Activated CD8-positive, alpha-beta T cell treated with anti-CD3 and anti-CD28 coated beads for 36 hours (primary cell): Measurements from ENCODE around the gene STN1. TPM values are rescaled to one million over a fixed set of nuclear protein-coding genes. Genes with fewer than 3 reads are reported as not detected.

Experiments used
- ATAC-seq: fragments of 200-7000 bp; cut with Tn5 transposase; one replicate; pipeline ENCODE4 v1.10.0; 2021; ENCODE audit warnings: mild to moderate bottlenecking, moderate library complexity
- CTCF ChIA-PET: fragments of 350-600 bp; sonication (Branson Sonifier 250); formaldehyde crosslinking; loops from one replicate; lab custom pipeline; 2021; ENCODE audit warnings: antibody characterized with exemption; lab: Charles Lee
- POLR2A ChIA-PET: fragments of 350-600 bp; sonication (Branson Sonifier 250); formaldehyde crosslinking; loops from one replicate; lab custom pipeline; 2021; ENCODE audit warnings: antibody characterized with exemption; lab: Charles Lee
- DNase-seq: peaks from one replicate; pipeline ENCODE4 v3.0.0-alpha.2; 2020
- H3K27ac Mint-ChIP-seq: one replicate; pipeline ENCODE4 v1.8.0; 2021; ENCODE audit warnings: mild to moderate bottlenecking, mixed read lengths
- H3K27me3 Mint-ChIP-seq: one replicate; pipeline ENCODE4 v1.8.0; 2021; ENCODE audit warnings: mixed read lengths
- H3K36me3 Mint-ChIP-seq: one replicate; pipeline ENCODE4 v1.8.0; 2021; ENCODE audit warnings: low read depth, mixed read lengths
- H3K4me1 Mint-ChIP-seq: one replicate; pipeline ENCODE4 v1.8.0; 2021; ENCODE audit warnings: low read depth, mixed read lengths
- H3K4me3 Mint-ChIP-seq: one replicate; pipeline ENCODE4 v1.8.0; 2021; ENCODE audit warnings: mild to moderate bottlenecking, moderate library complexity, mixed read lengths
- H3K9me3 Mint-ChIP-seq: one replicate; pipeline ENCODE4 v1.8.0; 2021; ENCODE audit warnings: mixed read lengths
- CTCF ChIP-seq: fragments of 200-600 bp; IDR thresholded peaks from one replicate; pipeline ENCODE4 v1.8.0; 2022; ENCODE audit warnings: antibody characterized with exemption, mild to moderate bottlenecking
- intact Hi-C: fragments of 100-400 bp; cut with micrococcal nuclease; formaldehyde crosslinking; loops from one replicate; pipeline ENCODE4 v1.10.0; 2022
- total RNA-seq, 2 experiments: library from RNA; stranded (reverse); gene quantifications; one replicate each; pipeline ENCODE4 v1.2.3, GENCODE V29; 2021

STN1 gene
- total RNA-seq, 2 experiments from 2014 or later = 32.1 to 32.4 TPM

DNA sequence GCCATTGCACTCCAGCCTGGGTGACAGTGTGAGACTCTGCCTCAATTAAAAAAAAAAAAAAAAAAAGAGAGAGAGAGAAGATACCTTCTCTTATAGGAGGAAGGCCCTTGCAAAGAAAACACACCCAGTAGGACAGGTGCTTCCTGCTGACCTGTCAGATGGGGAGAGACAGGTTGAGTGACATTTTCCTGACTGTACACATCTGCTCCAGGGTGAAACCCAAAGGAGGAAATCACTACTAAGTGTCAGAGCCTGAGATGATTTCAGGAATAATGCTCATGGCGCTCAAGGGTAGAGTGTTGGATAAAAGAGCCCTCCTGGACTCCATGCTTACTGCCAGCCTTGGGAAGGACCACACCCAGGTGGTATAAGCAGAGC lies 1.7 kb upstream of the STN1 start:
- Mint-ChIP-seq H3K36me3 (peaks cover 19% of the 10 kb centered on the region), H3K4me1 (peaks cover 21% of the 10 kb centered on the region), H3K4me3 (no peak overlapping the region), H3K9me3 (peaks cover 8% of the 10 kb centered on the region), H3K27ac (no peak overlapping the region), H3K27me3 (no peaks in the 10 kb centered on the region)
- ATAC-seq (no peak), DNase-seq (no peak)
- CTCF ChIA-PET = no interaction called here
- POLR2A ChIA-PET = no interaction called here
- intact Hi-C loops = loop anchor here (5.0 to 10.0 kb wide), 2 partner anchors 48 to 205 kb away; partner anchors contain the start of genes SFR1 and SLK
- TF ChIP-seq CTCF = no peak

DNA sequence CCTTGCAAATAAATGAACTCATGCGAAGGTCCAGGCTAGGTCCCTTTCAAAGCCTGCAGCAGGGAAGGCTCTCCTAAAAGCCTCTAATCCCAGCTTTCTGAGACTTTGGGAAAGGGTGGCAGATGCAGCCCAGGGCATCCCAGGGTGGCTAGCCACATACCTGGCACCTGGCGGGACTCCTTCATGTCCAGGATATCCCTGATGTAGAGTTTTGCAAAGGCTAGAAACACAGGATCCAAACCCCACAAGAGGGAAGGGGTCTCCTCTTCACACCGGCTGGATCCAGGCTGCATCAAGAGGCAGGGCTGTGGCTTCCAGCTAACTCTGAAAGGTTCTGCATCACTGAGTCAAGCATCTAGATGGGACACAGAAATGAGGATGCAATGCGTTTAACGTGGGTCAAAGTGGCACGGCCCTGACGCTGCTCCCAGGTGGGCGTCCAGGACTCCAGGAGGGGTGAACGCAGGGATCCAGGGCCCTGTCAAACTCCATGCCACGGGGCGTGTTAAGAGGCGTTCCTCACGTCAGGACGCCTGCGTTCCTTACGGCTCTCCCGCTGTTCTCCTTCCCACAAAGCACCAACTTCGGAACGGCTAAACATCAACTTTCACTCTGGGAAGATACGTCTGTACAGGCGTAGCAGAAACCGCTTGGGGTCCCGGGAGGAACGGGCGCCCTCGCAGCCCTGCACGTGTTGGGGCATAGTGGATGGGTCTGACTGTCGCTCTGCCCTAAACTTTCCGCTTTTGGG lies 507 bp downstream of the STN1 start:
- H3K36me3 Mint-ChIP-seq = peaks cover 34% of the 10 kb centered on the region
- POLR2A ChIA-PET = interaction anchor here (0.7 to 2.5 kb wide), 8 partner anchors 9 to 1166 kb away, joined by 3 to 11 read pairs (median 4); partner anchors contain the start of gene SFR1
- H3K4me1 Mint-ChIP-seq = peaks cover 36% of the 10 kb centered on the region
- no peaks in the 10 kb centered on the region for H3K27me3 Mint-ChIP-seq
- no peak for TF ChIP-seq CTCF
- CTCF ChIA-PET = interaction anchor here (1.1 kb wide), 1 partner anchor 231 kb away, joined by 3 read pairs; no protein-coding TSS in a partner anchor
- peaks cover 8% of the 10 kb centered on the region for H3K9me3 Mint-ChIP-seq
- peak overlapping the region; percentile 97 for H3K27ac Mint-ChIP-seq
- peak; percentile 3 for ATAC-seq
- peak; percentile 60 for DNase-seq
- intact Hi-C loops = loop anchor here (5.0 to 10.0 kb wide), 2 partner anchors 50 to 207 kb away; partner anchors contain the start of genes SFR1 and SLK
- peak overlapping the region; percentile 92 for H3K4me3 Mint-ChIP-seq

GRCh38 chr10:103916876-103917275 lies 1.1 kb downstream of the STN1 start:
- ChIA-PET POLR2A (interaction anchor here (0.7 to 2.5 kb wide), 7 partner anchors 8 to 1165 kb away, joined by 3 to 11 read pairs (median 4); partner anchors contain the start of gene SFR1), CTCF (interaction anchor here (0.9 to 1.3 kb wide), 3 partner anchors 22 to 231 kb away, joined by 3 read pairs; no protein-coding TSS in a partner anchor)
- ATAC-seq (no peak), DNase-seq (no peak)
- Mint-ChIP-seq H3K4me3 (peak overlapping the region; percentile 92), H3K4me1 (peaks cover 42% of the 10 kb centered on the region), H3K36me3 (peaks cover 36% of the 10 kb centered on the region), H3K27me3 (no peaks in the 10 kb centered on the region), H3K9me3 (peaks cover 8% of the 10 kb centered on the region), H3K27ac (peak overlapping the region; percentile 97)
- intact Hi-C loops = loop anchor here (5.0 to 10.0 kb wide), 2 partner anchors 50 to 208 kb away; partner anchors contain the start of genes SFR1 and SLK
- no peak for TF ChIP-seq CTCF

- peaks cover 39% of the 10 kb centered on the region for H3K36me3 Mint-ChIP-seq
Measured at GRCh38 chr10:103916254-103916653, 1.7 kb downstream of the STN1 start.

More at GRCh38 chr10:103916254-103916653, 1.7 kb downstream of the STN1 start:
- DNase-seq = no peak
- intact Hi-C loops = loop anchor here (5.0 to 10.0 kb wide), 2 partner anchors 51 to 209 kb away; partner anchors contain the start of genes SFR1 and SLK
- Mint-ChIP-seq H3K27me3 (no peaks in the 10 kb centered on the region), H3K4me1 (peaks cover 48% of the 10 kb centered on the region), H3K27ac (peak overlapping the region; percentile 97), H3K4me3 (peak overlapping the region; percentile 92), H3K9me3 (peaks cover 8% of the 10 kb centered on the region)
- no peak for TF ChIP-seq CTCF
- ChIA-PET CTCF (interaction anchor here (0.9 to 1.3 kb wide), 4 partner anchors 21 to 230 kb away, joined by 3 read pairs; no protein-coding TSS in a partner anchor), POLR2A (interaction anchor here (0.9 to 2.5 kb wide), 5 partner anchors 12 to 227 kb away, joined by 3 to 11 read pairs (median 4); partner anchors contain the start of gene SFR1)
- no peak for ATAC-seq
